Measurements from ENCODE around the gene POU3F3.

Gene POU3F3

DNA sequence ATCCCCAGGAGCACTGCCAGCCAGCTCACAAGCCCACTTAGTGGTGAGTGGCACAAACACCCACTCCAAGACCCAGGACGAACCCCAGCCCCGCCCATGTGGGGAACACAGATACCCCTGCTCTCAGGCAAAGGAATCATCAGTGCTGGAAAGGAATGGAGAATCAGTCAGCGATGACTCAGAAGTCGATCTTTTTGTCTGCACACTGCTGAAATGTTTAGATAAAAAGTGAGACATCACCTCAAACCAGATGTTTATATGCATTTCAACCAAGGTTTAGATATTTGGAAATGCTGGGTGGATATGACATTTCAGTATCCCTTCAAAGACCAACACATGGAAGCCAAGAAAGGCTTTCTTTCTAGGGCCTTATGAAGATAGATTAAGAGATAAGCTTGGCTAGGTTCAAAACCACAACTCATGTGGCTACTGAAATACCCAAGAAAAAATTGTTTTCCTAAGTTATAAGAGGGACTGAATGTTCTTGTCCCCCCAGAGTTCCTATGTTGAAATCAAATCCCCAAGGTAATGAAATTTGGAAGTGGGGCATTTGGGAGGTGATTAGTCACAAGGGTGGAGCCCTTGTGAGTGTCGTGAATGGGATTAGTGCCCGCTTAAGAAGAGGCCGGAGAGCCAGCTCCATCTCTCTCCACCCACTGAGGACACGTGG, 43.7 kb downstream of the POU3F3 start:
- peak overlapping the region; percentile 62 for H3K4me3 ChIP-seq (ENCODE audit: low read depth, low read length)

GRCh38 chr2:104900608-104901007, 46.7 kb downstream of the POU3F3 start:
- H3K79me2 ChIP-seq (ENCODE audit: control insufficient read depth, insufficient read depth, low read length, unreplicated experiment): no peaks in the 10 kb centered on the region
- no peak overlapping the region for H3K4me3 ChIP-seq (ENCODE audit: low read depth, low read length)
- H3K27ac ChIP-seq (ENCODE audit: low read depth, low read length): no peak overlapping the region
- H3K36me3 ChIP-seq (ENCODE audit: insufficient read depth, low read length): 0 out of 2 replicates have a peak, but pooled peaks cover 5% of the 10 kb centered on the region
- peaks cover 42% of the 10 kb centered on the region for H3K4me1 ChIP-seq (ENCODE audit: control insufficient read depth, insufficient read depth, low read length, unreplicated experiment)
- H2AFZ ChIP-seq (ENCODE audit: low read length, unreplicated experiment): no peak overlapping the region
- no peaks in the 10 kb centered on the region for H3K27me3 ChIP-seq (ENCODE audit: insufficient read depth, low read length)

More for the DNA sequence above, 43.7 kb downstream of the POU3F3 start:
- Histone ChIP-seq H2AFZ (ENCODE audit: low read length, unreplicated experiment) (no peak overlapping the region), H3K27me3 (ENCODE audit: insufficient read depth, low read length) (no peaks in the 10 kb centered on the region), H3K79me2 (ENCODE audit: control insufficient read depth, insufficient read depth, low read length, unreplicated experiment) (no peaks in the 10 kb centered on the region), H3K4me1 (ENCODE audit: control insufficient read depth, insufficient read depth, low read length, unreplicated experiment) (peaks cover 42% of the 10 kb centered on the region), H3K27ac (ENCODE audit: low read depth, low read length) (peak overlapping the region; percentile 96), H3K36me3 (ENCODE audit: insufficient read depth, low read length) (0 out of 2 replicates have a peak, but pooled peaks cover 5% of the 10 kb centered on the region)

DNA sequence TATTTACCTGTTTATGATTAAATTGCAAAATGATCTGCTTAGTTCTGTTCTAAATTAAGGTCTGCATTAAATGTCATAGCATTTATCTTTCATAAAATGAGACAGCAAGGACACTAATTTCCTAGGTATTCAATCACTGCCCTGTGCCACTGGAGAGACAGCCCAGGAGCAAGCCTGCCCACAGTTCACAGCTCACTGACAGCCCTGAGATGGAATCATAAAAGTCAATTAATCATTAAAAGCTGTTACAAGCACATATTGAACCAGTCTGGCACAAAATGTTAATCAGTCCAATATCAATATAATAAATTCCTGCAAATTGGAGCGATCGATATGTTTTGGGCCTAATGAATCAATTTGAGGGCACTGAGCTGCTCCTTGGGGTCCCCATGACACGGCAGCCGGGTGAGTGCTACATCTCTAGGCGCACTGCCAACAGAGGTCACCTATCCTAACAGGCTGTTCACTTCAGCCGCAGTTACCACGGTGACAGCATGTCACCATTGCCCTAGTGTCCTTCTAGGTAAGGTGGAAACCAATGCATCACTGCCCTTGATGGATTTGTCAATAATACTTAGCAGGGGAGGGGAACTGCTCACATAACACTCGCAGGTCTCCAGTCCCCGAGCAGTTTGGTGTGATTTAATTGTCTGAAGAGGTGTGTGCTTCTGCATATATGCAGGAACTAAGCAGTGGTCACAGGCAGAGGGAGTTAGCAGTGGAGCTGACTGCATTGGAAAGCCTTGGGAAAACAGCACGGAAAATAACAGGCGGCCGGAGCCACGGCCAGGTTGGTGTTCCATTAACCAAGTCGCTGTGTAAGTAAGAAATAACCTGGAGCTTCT, 47.3 kb downstream of the POU3F3 start:
- no peaks in the 10 kb centered on the region for H3K27me3 ChIP-seq (ENCODE audit: insufficient read depth, low read length)
- no peaks in the 10 kb centered on the region for H3K79me2 ChIP-seq (ENCODE audit: control insufficient read depth, insufficient read depth, low read length, unreplicated experiment)
- H3K4me3 ChIP-seq (ENCODE audit: low read depth, low read length): no peak overlapping the region
- H3K36me3 ChIP-seq (ENCODE audit: insufficient read depth, low read length): 0 out of 2 replicates have a peak, but pooled peaks cover 5% of the 10 kb centered on the region
- H3K4me1 ChIP-seq (ENCODE audit: control insufficient read depth, insufficient read depth, low read length, unreplicated experiment): peaks cover 36% of the 10 kb centered on the region
- H2AFZ ChIP-seq (ENCODE audit: low read length, unreplicated experiment): no peak overlapping the region
- no peak overlapping the region for H3K27ac ChIP-seq (ENCODE audit: low read depth, low read length)

DNA sequence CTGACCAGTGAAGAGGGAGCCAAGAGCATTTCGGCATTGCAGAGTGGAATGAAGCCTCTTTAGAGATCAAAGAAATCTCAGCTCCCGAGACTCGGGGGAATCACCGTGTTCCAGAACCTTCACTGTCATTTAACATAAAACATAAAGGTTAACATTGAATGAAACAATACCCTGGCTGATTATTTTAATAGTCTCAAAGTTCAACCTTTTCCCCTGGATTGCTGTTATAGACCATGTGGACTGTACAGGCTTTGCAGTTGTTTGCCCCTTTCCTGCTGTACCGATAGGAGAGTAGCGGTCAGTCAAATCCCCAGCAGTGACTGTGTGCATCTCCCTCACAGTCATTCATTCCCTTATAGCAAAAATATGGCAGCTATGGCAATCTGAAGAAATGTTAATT, 48.4 kb downstream of the POU3F3 start:
- Histone ChIP-seq H3K79me2 (ENCODE audit: control insufficient read depth, insufficient read depth, low read length, unreplicated experiment) (no peaks in the 10 kb centered on the region), H3K36me3 (ENCODE audit: insufficient read depth, low read length) (0 out of 2 replicates have a peak, but pooled peaks cover 5% of the 10 kb centered on the region), H3K4me1 (ENCODE audit: control insufficient read depth, insufficient read depth, low read length, unreplicated experiment) (peaks cover 25% of the 10 kb centered on the region), H3K27ac (ENCODE audit: low read depth, low read length) (no peak overlapping the region), H3K27me3 (ENCODE audit: insufficient read depth, low read length) (no peaks in the 10 kb centered on the region), H3K4me3 (ENCODE audit: low read depth, low read length) (no peak overlapping the region), H2AFZ (ENCODE audit: low read length, unreplicated experiment) (no peak overlapping the region)
